Neuronal stem cell (in vitro differentiated cells): ENCODE data around the gene INO80E.
A peak's percentile ranks its signal among the peaks of the same experiment; 100 is the strongest.

Source experiments
- DNase-seq: peaks from one replicate; pipeline ENCODE4 v3.0.0-alpha.2; 2013; ENCODE audit warnings: low spot score
- H2AFZ ChIP-seq: one replicate; pipeline ENCODE4 v1.6.1; 2013; ENCODE audit warnings: mild to moderate bottlenecking, low read length, inconsistent platforms
- H2AK5ac ChIP-seq: 2 replicates; pipeline ENCODE4 v1.6.1; 2013; ENCODE audit warnings: low read depth, mild to moderate bottlenecking, inconsistent platforms, low read length, moderate library complexity, mixed read lengths
- H2BK120ac ChIP-seq: 2 replicates; pipeline ENCODE4 v1.6.1; 2013; ENCODE audit warnings: low read depth, mild to moderate bottlenecking, inconsistent platforms, low read length, moderate library complexity, mixed read lengths
- H2BK12ac ChIP-seq: one replicate; pipeline ENCODE4 v1.6.1; 2013; ENCODE audit warnings: low read length, inconsistent platforms
- H2BK15ac ChIP-seq: 2 replicates; pipeline ENCODE4 v1.6.1; 2013; ENCODE audit warnings: mild to moderate bottlenecking, low read length, inconsistent platforms, mixed read lengths
- H2BK5ac ChIP-seq: one replicate; pipeline ENCODE4 v1.6.1; 2013; ENCODE audit warnings: inconsistent platforms, mild to moderate bottlenecking, low read length, moderate library complexity
- H3K14ac ChIP-seq: one replicate; pipeline ENCODE4 v1.6.1; 2013; ENCODE audit warnings: low read length, inconsistent platforms
- H3K18ac ChIP-seq: 2 replicates; pipeline ENCODE4 v1.6.1; 2013; ENCODE audit warnings: low read length, inconsistent platforms
- H3K23ac ChIP-seq: 2 replicates; pipeline ENCODE4 v1.6.1; 2013; ENCODE audit warnings: low read depth, mild to moderate bottlenecking, mixed read lengths, low read length, inconsistent platforms; ENCODE audit not compliant: poor library complexity
- H3K27ac ChIP-seq: replicated peaks from 3 replicates; pipeline ENCODE4 v1.5.1; 2013; ENCODE audit warnings: low read length, inconsistent platforms
- H3K27me3 ChIP-seq, 3 experiments: 2 replicates each; pipeline ENCODE4 v1.6.1; 2013; ENCODE audit warnings: low read length in 3 of 3, mild to moderate bottlenecking in 2 of 3, inconsistent platforms in 1 of 3, low read depth in 1 of 3, mixed read lengths in 1 of 3, moderate library complexity in 1 of 3; ENCODE audit not compliant: control insufficient read depth in 3 of 3, insufficient read depth in 3 of 3
- H3K36me3 ChIP-seq, 2 donors: replicated peaks in 1 of 2; 2 replicates each; pipeline ENCODE4 v1.6.1; 2013; ENCODE audit warnings: low read length in 2 of 2; ENCODE audit not compliant: control insufficient read depth in 2 of 2, insufficient read depth in 2 of 2
- H3K4ac ChIP-seq: 2 replicates; pipeline ENCODE4 v1.6.1; 2013; ENCODE audit warnings: inconsistent platforms, mild to moderate bottlenecking, low read length, moderate library complexity
- H3K4me1 ChIP-seq, 2 donors: 1 replicate in 1 of 2; 2 replicates in 1 of 2; pipeline ENCODE4 v1.6.1; 2013; ENCODE audit warnings: low read length in 2 of 2, low read depth in 1 of 2; ENCODE audit not compliant: control insufficient read depth in 2 of 2, insufficient read depth in 1 of 2
- H3K4me2 ChIP-seq: one replicate; pipeline ENCODE4 v1.6.1; 2013; ENCODE audit warnings: mild to moderate bottlenecking, low read length, inconsistent platforms; ENCODE audit not compliant: insufficient read depth, poor library complexity, severe bottlenecking
- H3K4me3 ChIP-seq, 2 donors: 2 replicates each; pipeline ENCODE4 v1.5.1; 2013; ENCODE audit warnings: low read length in 2 of 2, mild to moderate bottlenecking in 2 of 2, inconsistent platforms in 1 of 2, moderate library complexity in 1 of 2
- H3K79me1 ChIP-seq: one replicate; pipeline ENCODE4 v1.6.1; 2013; ENCODE audit warnings: low read depth, mild to moderate bottlenecking, inconsistent platforms, low read length, moderate library complexity
- H3K9ac ChIP-seq: one replicate; pipeline ENCODE4 v1.6.1; 2013; ENCODE audit warnings: mild to moderate bottlenecking, low read depth, low read length, inconsistent platforms; ENCODE audit not compliant: poor library complexity
- H3K9me3 ChIP-seq, 2 donors: replicated peaks in 1 of 2; 2 replicates each; pipeline versions ENCODE3 to v1.6.1; 2013; ENCODE audit warnings: low read length in 2 of 2, mild to moderate bottlenecking in 2 of 2, inconsistent platforms in 1 of 2, low read depth in 1 of 2, mixed read lengths in 1 of 2, moderate library complexity in 1 of 2; ENCODE audit not compliant: control insufficient read depth in 2 of 2, insufficient read depth in 1 of 2
- H4K8ac ChIP-seq: one replicate; pipeline ENCODE4 v1.6.1; 2013; ENCODE audit warnings: low read depth, mild to moderate bottlenecking, inconsistent platforms, low read length, moderate library complexity
- H4K91ac ChIP-seq: one replicate; pipeline ENCODE4 v1.6.1; 2013; ENCODE audit warnings: low read length, low read depth, mild to moderate bottlenecking, inconsistent platforms; ENCODE audit not compliant: poor library complexity
- WGBS, 2 donors: extraction: QIAGEN DNeasy Blood & Tissue Kit; methylation state at CpG; one replicate each; pipeline ENCODE4 v1.1.7; 2013; ENCODE audit warnings: missing lambda C conversion rate in 2 of 2, mixed read lengths in 1 of 2; ENCODE audit not compliant: insufficient read length in 2 of 2, insufficient replicate concordance in 1 of 2; ENCODE audit errors: extremely low coverage in 2 of 2; 5-methylcytosine and 5-hydroxymethylcytosine counted together

INO80E gene

DNA sequence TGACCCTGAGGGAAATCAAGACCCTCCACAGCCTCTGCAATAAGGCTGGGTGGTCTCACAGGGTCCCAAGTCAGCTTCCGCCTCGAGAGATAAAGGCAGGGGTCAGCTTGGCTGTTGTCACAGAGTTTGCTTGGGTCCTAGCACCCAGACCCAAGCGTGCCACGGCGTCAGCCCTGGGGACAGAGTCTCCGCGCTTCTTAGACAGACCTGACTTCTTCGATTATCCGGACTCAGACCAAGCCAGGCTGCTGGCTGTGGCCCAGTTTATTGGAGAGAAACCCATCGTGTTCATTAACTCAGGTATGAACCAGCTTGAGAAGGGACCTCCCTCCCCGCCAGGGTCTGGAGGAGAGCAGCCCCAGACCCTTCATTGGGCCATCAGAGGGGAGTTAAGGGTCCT, 27.5 kb downstream of the INO80E start:
- no peak overlapping the region for H2BK120ac ChIP-seq
- no CpG with 5 or more reads among the region's 11 CpGs for WGBS, 2 donors
- peaks cover 4% of the 10 kb centered on the region for H3K79me1 ChIP-seq
- no peak overlapping the region for H3K9ac ChIP-seq
- no peak overlapping the region for H3K23ac ChIP-seq
- H3K9me3 ChIP-seq = no peaks in the 10 kb centered on the region
- no peak overlapping the region for H3K4me2 ChIP-seq
- H3K4me1 ChIP-seq = peaks cover 4% of the 10 kb centered on the region in 2 donors
- peaks cover 0 to 7% of the 10 kb centered on the region in 2 donors for H3K36me3 ChIP-seq
- no peak overlapping the region for H2AK5ac ChIP-seq
- no peak overlapping the region for H4K8ac ChIP-seq
- DNase-seq = no peak
- H2BK12ac ChIP-seq = no peak overlapping the region
- H3K18ac ChIP-seq = no peak overlapping the region
- no peak overlapping the region for H2BK15ac ChIP-seq
- no peak overlapping the region for H3K4ac ChIP-seq
- H3K4me3 ChIP-seq = no peak overlapping the region
- no peak overlapping the region for H2AFZ ChIP-seq
- H3K14ac ChIP-seq = no peak overlapping the region
- H4K91ac ChIP-seq = no peak overlapping the region
- H2BK5ac ChIP-seq = no peak overlapping the region
- peaks cover 0 to 14% (median 0%) of the 10 kb centered on the region in 3 experiments for H3K27me3 ChIP-seq
- H3K27ac ChIP-seq = no peak overlapping the region

DNA sequence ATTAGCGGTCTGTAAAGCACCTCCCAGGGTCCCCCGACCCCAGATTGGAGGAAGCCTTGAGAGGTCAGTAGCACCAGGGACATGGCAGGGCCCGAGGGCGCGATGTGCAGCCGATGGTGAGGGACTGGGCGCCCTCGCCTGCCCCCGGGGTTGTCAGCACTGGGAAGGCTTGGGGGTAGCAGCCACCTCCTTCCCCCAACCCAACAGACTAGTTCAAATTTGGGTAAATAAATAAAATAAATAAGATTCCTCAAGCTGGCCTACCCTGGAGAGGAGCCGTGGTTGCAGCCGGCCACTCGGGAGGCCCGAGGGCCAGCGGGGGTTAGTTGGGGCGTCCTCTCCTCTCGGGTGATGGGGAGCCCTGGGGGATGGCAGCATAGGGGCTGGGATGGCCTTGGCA, 28.4 kb downstream of the INO80E start:
- peaks cover 0 to 20% (median 0%) of the 10 kb centered on the region in 3 experiments for H3K27me3 ChIP-seq
- H2BK12ac ChIP-seq = no peak overlapping the region
- no peak overlapping the region for H3K27ac ChIP-seq
- H3K4me1 ChIP-seq = peaks cover 4 to 9% of the 10 kb centered on the region in 2 donors
- H3K18ac ChIP-seq = no peak overlapping the region
- no peak overlapping the region for H3K9ac ChIP-seq
- H3K79me1 ChIP-seq = peaks cover 4% of the 10 kb centered on the region
- no peak overlapping the region for H2AFZ ChIP-seq
- H4K91ac ChIP-seq = no peak overlapping the region
- no peak overlapping the region for H2BK120ac ChIP-seq
- peak overlapping the region; percentile 73 for H2BK5ac ChIP-seq
- no peak for DNase-seq
- no peak overlapping the region for H3K4me2 ChIP-seq
- H3K4ac ChIP-seq = no peak overlapping the region
- peaks cover 0 to 7% of the 10 kb centered on the region in 2 donors for H3K36me3 ChIP-seq
- H3K9me3 ChIP-seq = no peaks in the 10 kb centered on the region
- no peak overlapping the region for H4K8ac ChIP-seq
- WGBS, 2 donors = no CpG with 5 or more reads among the region's 16 CpGs
- H3K23ac ChIP-seq = peak overlapping the region; percentile 40
- no peak overlapping the region for H3K14ac ChIP-seq
- no peak overlapping the region for H3K4me3 ChIP-seq
- no peak overlapping the region for H2BK15ac ChIP-seq
- no peak overlapping the region for H2AK5ac ChIP-seq

DNA sequence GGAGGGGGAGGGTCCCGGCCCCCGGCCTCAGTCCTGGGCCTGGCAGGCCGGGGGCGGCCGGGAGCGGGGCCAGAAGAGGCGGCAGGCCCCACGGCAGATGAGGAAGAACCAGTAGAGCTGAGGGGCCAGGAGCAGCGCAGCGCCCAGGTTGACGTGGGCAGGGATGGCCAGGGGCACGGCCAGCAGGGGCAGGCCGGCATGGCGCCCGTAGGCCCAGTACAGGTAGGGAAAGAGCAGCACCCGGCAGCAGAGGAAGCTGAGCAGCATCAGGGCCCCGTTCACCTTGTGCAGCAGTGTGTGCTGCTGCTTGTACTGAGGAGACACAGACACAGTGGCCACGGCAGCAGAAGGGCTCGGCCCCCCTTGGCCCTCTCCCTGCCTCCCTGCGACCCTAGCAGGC, 29.1 kb downstream of the INO80E start:
- no peak overlapping the region for H2AFZ ChIP-seq
- H2BK5ac ChIP-seq = peak overlapping the region; percentile 73
- H3K4me3 ChIP-seq = no peak overlapping the region
- H3K4me2 ChIP-seq = no peak overlapping the region
- H2BK120ac ChIP-seq = no peak overlapping the region
- H3K18ac ChIP-seq = no peak overlapping the region
- no peak overlapping the region for H3K4ac ChIP-seq
- H3K23ac ChIP-seq = no peak overlapping the region
- peaks cover 4 to 13% of the 10 kb centered on the region in 2 donors for H3K4me1 ChIP-seq
- peaks cover 0 to 7% of the 10 kb centered on the region in 2 donors for H3K36me3 ChIP-seq
- H4K8ac ChIP-seq = no peak overlapping the region
- no peak overlapping the region for H2AK5ac ChIP-seq
- no peaks in the 10 kb centered on the region for H3K9me3 ChIP-seq
- peaks cover 4% of the 10 kb centered on the region for H3K79me1 ChIP-seq
- H3K27me3 ChIP-seq = peaks cover 0 to 24% (median 0%) of the 10 kb centered on the region in 3 experiments
- H2BK15ac ChIP-seq = peak overlapping the region; percentile 30
- peak overlapping the region; percentile 6 for H3K14ac ChIP-seq
- H3K9ac ChIP-seq = no peak overlapping the region
- no peak overlapping the region for H4K91ac ChIP-seq
- no CpG with 5 or more reads among the region's 20 CpGs for WGBS, 2 donors
- no peak for DNase-seq
- H3K27ac ChIP-seq = no peak overlapping the region
- H2BK12ac ChIP-seq = no peak overlapping the region

DNA sequence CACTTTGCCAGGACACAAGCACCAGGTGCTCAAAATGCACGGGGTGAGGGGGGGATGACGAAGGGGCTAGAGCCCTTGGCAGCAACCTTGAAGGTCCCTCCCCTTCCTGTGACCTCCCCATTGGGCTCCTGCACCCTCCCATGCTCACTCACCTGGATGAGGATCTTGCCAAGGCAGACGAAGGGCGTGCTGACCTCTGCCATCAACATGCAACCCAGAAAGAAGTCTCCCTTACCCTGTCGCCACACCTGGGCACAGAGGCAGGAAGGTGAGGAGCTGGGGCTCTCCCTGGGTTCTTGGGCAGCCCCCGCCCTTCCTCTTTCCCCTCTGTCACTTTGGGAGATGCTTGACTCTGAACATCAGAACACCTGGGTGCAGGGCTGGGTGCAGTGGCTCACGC, 29.5 kb downstream of the INO80E start:
- H2BK120ac ChIP-seq = no peak overlapping the region
- H3K36me3 ChIP-seq = peaks cover 0 to 7% of the 10 kb centered on the region in 2 donors
- H3K4me2 ChIP-seq = no peak overlapping the region
- no peak overlapping the region for H3K14ac ChIP-seq
- no CpG with 5 or more reads among the region's 7 CpGs for WGBS, 2 donors
- peaks cover 0 to 24% (median 0%) of the 10 kb centered on the region in 3 experiments for H3K27me3 ChIP-seq
- no peak overlapping the region for H2AFZ ChIP-seq
- peak overlapping the region; percentile 77 for H4K8ac ChIP-seq
- H3K23ac ChIP-seq = no peak overlapping the region
- no peak overlapping the region for H3K4ac ChIP-seq
- no peak overlapping the region for H2BK12ac ChIP-seq
- H3K4me3 ChIP-seq = no peak overlapping the region
- DNase-seq = no peak
- H2BK15ac ChIP-seq = peak overlapping the region; percentile 30
- no peak overlapping the region for H3K27ac ChIP-seq
- H3K18ac ChIP-seq = no peak overlapping the region
- H3K79me1 ChIP-seq = peaks cover 4% of the 10 kb centered on the region
- H2AK5ac ChIP-seq = no peak overlapping the region
- H4K91ac ChIP-seq = no peak overlapping the region
- no peak overlapping the region for H2BK5ac ChIP-seq
- H3K9me3 ChIP-seq = no peaks in the 10 kb centered on the region
- no peak overlapping the region for H3K9ac ChIP-seq
- H3K4me1 ChIP-seq = peaks cover 7 to 15% of the 10 kb centered on the region in 2 donors
